AG20443 (cell line): Measurements from ENCODE around the gene ATP6V0C.
A peak's percentile ranks its signal among the peaks of the same experiment; 100 is the strongest.

ENCODE experiments used
- DNase-seq: peaks from one replicate; pipeline ENCODE4 v3.0.0; 2012; ENCODE audit warnings: low spot score, mixed read lengths

ATP6V0C gene

DNA sequence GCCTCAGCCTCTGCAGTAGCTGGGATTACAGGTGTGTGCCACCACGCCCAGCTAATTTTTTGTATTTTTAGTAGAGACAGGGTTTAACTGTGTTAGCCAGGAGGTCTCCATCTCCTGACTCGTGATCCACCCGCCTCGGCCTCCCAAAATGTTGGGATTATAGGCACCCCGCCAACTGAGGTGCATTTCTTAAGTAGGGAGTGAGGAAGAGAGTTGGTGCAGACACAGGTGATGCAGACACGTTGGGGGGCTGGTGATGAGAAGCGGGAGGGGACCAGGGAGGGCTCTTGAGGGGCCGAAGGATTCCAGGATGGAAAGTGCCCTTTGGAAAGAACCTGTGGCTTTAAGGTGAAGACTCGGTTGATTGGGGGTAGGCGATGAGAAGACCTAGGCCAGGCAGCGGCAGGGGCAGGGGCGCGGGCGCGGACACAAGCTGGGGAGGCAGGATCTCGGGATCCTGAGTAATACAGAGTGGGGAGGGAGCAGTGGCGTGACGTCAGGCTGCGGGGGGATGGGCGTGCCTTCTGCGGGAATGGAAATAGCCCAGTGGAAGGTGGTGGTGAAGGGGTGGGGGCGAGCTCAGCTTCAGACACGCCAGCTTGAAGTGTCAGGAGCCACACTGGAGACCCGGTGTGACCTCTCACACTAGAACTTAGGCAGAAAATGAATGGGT is 2.5 kb upstream of the ATP6V0C start:
- DNase-seq: peak; percentile 86

DNA sequence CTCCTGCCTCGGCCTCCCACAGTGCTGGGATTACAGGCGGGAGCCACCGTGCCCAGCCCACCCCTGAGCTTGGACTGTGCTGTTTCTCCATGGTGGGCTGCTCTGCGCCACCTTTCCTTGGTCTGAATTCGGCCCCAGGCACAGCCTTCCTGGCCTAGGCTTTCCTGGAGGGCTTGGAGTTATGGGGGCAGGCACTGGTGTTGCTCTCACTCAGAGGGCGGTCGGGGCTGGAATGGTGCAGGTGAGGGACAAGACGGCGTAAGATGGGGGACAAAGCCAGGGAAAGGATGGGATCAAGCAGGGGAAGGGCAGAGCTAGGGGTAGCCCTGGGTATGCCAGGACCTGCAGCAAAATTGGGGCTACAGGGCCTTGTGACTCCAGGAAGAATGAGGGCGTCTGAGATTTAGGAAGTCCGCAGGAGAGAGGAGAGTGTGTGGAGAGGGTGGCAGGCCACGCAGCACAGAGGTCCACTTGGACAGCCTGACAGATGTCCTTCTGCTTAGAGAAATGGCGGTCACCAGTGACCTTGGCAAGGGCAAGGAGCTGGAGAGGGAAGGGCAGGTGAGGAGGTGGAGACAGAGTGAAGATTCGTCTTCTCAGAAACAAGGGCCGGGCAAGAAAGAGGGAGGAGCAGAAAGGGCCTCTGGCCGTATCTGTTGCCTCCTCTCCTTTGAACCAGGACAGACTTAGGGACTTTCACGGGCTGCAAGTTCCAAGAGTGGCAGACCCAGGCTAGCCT is 1.6 kb upstream of the ATP6V0C start:
- DNase-seq: no peak

- no peak for DNase-seq
These were observed 882 bp upstream of the ATP6V0C start for GRCh38 chr16:2512735-2513404.

- no peak for DNase-seq
These were observed 804 bp downstream of the ATP6V0C start for GRCh38 chr16:2514333-2515179.

GRCh38 chr16:2515180-2515851 is 1.6 kb downstream of the ATP6V0C start:
- peak; percentile 43 for DNase-seq

GRCh38 chr16:2516391-2517240 is 2.9 kb downstream of the ATP6V0C start:
- no peak for DNase-seq

- no peak for DNase-seq
These were observed 4.3 kb downstream of the ATP6V0C start for GRCh38 chr16:2517954-2518605.

DNA sequence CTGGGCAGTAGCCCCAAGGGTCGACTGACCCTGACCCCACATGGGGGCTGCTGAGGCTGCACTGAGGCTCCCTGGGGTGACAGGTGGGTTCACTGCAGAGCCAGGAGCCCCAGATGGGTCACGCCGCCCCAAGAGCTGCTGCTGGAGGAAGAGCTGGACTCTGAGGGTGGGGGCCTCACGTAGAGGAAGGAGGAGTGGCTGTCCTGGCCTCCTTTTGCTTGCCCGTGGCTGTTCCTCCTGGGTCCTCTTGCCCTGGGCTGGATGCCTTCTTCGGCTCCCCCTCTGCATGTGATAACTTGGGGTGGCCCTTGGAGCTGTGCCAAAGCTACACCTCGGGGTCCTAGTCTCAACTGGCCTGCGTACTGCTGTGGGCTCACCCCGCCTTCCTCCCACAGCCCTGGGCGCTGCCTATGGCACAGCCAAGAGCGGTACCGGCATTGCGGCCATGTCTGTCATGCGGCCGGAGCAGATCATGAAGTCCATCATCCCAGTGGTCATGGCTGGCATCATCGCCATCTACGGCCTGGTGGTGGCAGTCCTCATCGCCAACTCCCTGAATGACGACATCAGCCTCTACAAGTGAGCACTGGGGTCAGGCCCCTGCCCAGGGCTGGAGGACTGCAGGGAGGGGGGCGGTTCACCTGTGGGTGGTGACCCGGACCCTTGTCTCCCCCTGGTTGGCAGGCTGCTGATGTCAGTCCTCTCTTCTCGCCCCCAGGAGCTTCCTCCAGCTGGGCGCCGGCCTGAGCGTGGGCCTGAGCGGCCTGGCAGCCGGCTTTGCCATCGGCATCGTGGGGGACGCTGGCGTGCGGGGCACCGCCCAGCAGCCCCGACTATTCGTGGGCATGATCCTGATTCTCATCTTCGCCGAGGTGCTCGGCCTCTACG is 5.3 kb downstream of the ATP6V0C start:
- no peak for DNase-seq

DNA sequence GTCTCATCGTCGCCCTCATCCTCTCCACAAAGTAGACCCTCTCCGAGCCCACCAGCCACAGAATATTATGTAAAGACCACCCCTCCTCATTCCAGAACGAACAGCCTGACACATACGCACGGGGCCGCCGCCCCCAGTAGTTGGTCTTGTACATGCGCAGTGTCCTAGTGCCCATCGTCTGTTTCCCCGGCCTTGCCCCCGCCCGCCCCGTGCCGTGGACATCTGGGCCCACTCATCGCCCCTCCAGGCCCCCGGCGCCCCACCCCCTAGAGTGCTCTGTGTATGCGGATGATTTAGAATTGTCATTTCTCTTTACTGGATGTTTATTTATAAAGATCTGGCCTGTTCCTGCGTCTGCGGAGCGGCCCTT is 5.9 kb downstream of the ATP6V0C start:
- no peak for DNase-seq

- DNase-seq: peak; percentile 97
These were observed 6.5 kb downstream of the ATP6V0C start, which contains the start of gene AMDHD2 for GRCh38 chr16:2520097-2520783. Gene AMDHD2 (plus strand): TSS chr16:2520371. CDS start chr16:2520459, 88 bp downstream.

DNA sequence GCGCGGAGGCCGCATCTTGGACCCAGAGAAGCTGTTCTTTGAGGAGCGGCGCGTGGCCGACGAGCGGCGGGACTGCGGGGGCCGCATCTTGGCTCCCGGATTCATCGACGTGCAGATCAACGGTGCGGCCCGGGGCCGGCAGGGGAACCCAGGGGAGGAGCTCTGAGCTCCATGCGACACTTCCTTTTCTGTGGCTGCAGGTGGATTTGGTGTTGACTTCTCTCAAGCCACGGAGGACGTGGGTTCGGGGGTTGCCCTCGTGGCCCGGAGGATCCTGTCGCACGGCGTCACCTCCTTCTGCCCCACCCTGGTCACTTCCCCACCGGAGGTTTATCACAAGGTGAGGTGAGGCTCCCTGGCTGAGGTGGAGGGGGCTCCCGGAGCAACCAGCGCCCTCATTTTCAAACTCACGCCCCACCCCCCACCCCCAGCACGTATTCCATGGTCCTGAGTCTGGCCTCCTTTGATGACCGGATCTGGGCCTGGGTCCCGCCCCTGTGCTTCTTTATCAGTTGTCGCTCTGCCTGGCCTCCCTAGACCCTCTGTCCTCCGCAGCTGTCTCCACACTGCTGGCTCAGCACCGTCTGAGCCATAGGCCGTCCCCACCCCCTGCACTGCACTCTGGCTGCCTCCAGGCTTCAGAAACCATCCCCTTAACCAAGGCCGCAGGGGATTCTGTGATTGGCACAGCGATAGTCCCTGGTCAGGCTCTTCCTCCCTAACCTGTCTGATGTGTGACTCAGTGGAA is 7.2 kb downstream of the ATP6V0C start:
- DNase-seq: peak; percentile 42

DNA sequence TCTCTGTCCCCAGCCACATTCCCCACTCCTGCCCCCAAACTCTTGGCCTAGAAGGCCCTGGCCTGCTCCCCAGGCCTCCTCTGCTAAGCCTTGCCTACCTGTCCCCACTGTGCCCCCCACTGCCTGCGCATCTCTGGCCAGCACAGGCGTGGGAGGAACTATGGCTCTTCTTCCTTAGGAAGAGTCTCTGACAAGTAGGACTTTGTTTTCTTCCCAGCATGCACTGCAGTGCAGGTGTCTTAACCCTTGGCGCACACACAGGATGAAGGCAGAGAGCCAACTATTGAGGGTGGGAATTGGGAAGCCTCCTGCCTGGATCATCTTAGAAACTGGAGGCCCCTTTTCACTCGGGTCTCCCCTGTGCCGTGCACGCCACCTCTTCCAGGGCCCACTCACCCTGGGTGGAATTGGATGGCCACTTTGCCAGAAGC is 10.1 kb downstream of the ATP6V0C start:
- DNase-seq: no peak

GRCh38 chr16:2524339-2524938 is 10.7 kb downstream of the ATP6V0C start:
- DNase-seq: no peak

DNA sequence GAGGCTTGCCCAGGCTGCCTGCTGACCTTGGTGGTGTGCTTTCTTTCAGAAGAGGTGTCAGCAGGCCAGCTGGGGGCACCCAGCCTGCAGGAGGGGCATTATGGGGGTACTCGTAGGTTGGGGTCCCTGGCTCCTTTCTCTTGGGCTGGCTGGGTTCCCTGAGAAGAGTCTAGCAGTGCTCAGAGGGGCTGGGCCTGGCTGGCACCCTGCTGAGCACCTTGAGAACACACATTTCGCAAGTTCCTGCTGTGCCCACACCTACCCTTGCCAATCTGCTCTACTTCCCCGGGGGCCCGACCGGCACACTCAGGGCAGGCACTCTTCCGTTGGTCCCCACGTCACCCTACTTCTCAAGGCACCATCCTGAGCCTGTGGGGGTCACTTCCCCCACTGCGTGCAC is 12.4 kb downstream of the ATP6V0C start:
- no peak for DNase-seq

- no peak for DNase-seq
These were observed 13.5 kb downstream of the ATP6V0C start for GRCh38 chr16:2527071-2527783.

DNA sequence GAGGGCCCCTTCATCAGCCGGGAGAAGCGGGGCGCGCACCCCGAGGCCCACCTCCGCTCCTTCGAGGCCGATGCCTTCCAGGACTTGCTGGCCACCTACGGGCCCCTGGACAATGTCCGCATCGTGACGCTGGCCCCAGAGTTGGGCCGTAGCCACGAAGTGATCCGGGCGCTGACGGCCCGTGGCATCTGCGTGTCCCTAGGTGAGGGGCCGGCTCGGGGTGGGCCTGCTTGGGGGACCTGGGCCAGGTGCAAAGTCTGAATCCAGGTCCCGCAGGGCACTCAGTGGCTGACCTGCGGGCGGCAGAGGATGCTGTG is 14.0 kb downstream of the ATP6V0C start:
- DNase-seq: no peak
